ENCODE measurements around the gene RNF145.

GRCh38 chr5:159227452-159227851 lies 18.1 kb upstream of the RNF145 start:
- no peak for TF ChIP-seq CTCF (IDR thresholded peaks at IDR 0.05)
- no peak for TF ChIP-seq EZH2 (IDR thresholded peaks at IDR 0.05; ENCODE audit: borderline replicate concordance, insufficient read depth, low read depth, low read length, poor library complexity, severe bottlenecking)
